ENCODE measurements around the gene CUL7. TPM values are rescaled to one million over a fixed set of nuclear protein-coding genes. Genes with fewer than 3 reads are reported as not detected.
"Not testable (repeated sequence)": the region's sequence is repeated elsewhere in the genome, so short reads cannot be mapped to it uniquely, and the experiment has no call there.

The CUL7 gene
- polyA plus RNA-seq, 1 donor (not counting 4 experiments of a cell fraction or from before 2014, with no cell fraction given), result 8.1 TPM

DNA sequence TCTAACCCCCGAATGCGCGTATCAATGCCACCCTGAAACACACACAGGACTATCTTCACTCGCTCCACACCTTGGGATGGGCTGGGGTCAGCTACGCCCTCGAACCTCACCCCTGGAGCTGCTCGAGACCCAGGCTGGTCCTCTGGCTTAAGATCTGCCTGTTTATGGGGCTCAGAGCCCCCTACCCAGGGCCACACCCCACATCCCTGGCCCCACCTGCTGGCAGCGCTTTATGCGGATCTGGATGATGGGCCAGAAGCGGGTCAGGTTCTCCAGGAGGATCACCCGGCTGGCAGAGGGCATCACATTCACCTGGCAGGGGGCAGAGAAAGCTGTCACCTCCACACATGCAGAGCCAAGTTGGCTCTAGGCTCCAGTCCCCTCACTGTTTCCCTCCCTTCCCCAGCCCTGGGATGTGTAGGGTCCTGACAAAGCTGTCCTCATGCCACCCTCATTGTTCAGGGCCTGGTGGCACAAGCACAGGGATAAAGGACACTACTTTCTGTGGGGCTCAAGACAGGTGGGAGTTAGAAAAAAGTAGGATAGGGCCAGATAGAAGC lies 8.2 kb downstream of the CUL7 start:
- Histone ChIP-seq H3K9me1 (ENCODE audit: control insufficient read depth, extremely low read depth, insufficient read depth, low read length) (no peaks in the 10 kb centered on the region), H3K4me3 (ENCODE audit: control insufficient read depth in 2 of 3, extremely low read depth in 1 of 3, insufficient read depth in 2 of 3, low read depth in 1 of 3, low read length in 3 of 3) (no peak overlapping the region), H3K79me2 (ENCODE audit: control insufficient read depth, insufficient read depth, low read length) (no peaks in the 10 kb centered on the region), H3K9me3 (ENCODE audit: control insufficient read depth, low read depth, low read length) (no peaks in the 10 kb centered on the region), H3K9ac (ENCODE audit: control insufficient read depth, extremely low read depth, insufficient read depth, low read length) (no peak overlapping the region), H4K20me1 (ENCODE audit: control insufficient read depth, extremely low read depth, insufficient read depth, low read length) (no peaks in the 10 kb centered on the region), H3K27ac (ENCODE audit: control insufficient read depth, insufficient read depth, low read length) (no peak overlapping the region), H2AFZ (ENCODE audit: control insufficient read depth, low read length) (no peak overlapping the region), H3K4me2 (ENCODE audit: control insufficient read depth, extremely low read depth, insufficient read depth, low read depth, low read length) (no peak overlapping the region), H3K36me3 (ENCODE audit: control insufficient read depth in 2 of 2, extremely low read depth in 1 of 2, insufficient read depth in 2 of 2, low read length in 2 of 2) (peaks cover 38 to 40% of the 10 kb centered on the region in 2 experiments), H3K4me1 (ENCODE audit: control insufficient read depth, extremely low read depth, insufficient read depth, low read length) (no peaks in the 10 kb centered on the region), H3K27me3 (ENCODE audit: control insufficient read depth, extremely low read depth, insufficient read depth, low read length) (no peaks in the 10 kb centered on the region)
- DNase-seq (ENCODE audit: low read depth, low spot score) (no peak), FAIRE-seq (no peak)
- no peak for TF ChIP-seq CTCF (optimal IDR thresholded peaks at IDR 0.05 in 1 of 3, IDR thresholded peaks at IDR 0.05 in 1 of 3, conservative IDR thresholded peaks at IDR 0.05 in 1 of 3; ENCODE audit: extremely low read depth in 1 of 3, insufficient read depth in 2 of 3, low read length in 3 of 3)
- TF ChIP-seq EZH2 (IDR thresholded peaks at IDR 0.05; ENCODE audit: low read length), result no peak
- dilution Hi-C loops (cut with MboI; ENCODE audit: extremely low pct_ligation_motif_present, low sequenced_read_pairs), result no loop called here

- no peak for DNase-seq (ENCODE audit: low read depth, low spot score)
- no peak for TF ChIP-seq CTCF (optimal IDR thresholded peaks at IDR 0.05 in 1 of 3, IDR thresholded peaks at IDR 0.05 in 1 of 3, conservative IDR thresholded peaks at IDR 0.05 in 1 of 3; ENCODE audit: extremely low read depth in 1 of 3, insufficient read depth in 2 of 3, low read length in 3 of 3)
- no peak for TF ChIP-seq EZH2 (IDR thresholded peaks at IDR 0.05; ENCODE audit: low read length)
- H3K36me3 ChIP-seq (ENCODE audit: control insufficient read depth in 2 of 2, extremely low read depth in 1 of 2, insufficient read depth in 2 of 2, low read length in 2 of 2), result peaks cover 38 to 40% of the 10 kb centered on the region in 2 experiments
- H3K9me1 ChIP-seq (ENCODE audit: control insufficient read depth, extremely low read depth, insufficient read depth, low read length), result no peaks in the 10 kb centered on the region
- no peak overlapping the region for H3K4me3 ChIP-seq (ENCODE audit: control insufficient read depth in 2 of 3, extremely low read depth in 1 of 3, insufficient read depth in 2 of 3, low read depth in 1 of 3, low read length in 3 of 3)
- H3K4me1 ChIP-seq (ENCODE audit: control insufficient read depth, extremely low read depth, insufficient read depth, low read length), result no peaks in the 10 kb centered on the region
- no peak overlapping the region for H3K27ac ChIP-seq (ENCODE audit: control insufficient read depth, insufficient read depth, low read length)
- dilution Hi-C loops (cut with MboI; ENCODE audit: extremely low pct_ligation_motif_present, low sequenced_read_pairs), result no loop called here
- FAIRE-seq, result no peak
- H3K9me3 ChIP-seq (ENCODE audit: control insufficient read depth, low read depth, low read length), result no peaks in the 10 kb centered on the region
- H4K20me1 ChIP-seq (ENCODE audit: control insufficient read depth, extremely low read depth, insufficient read depth, low read length), result no peaks in the 10 kb centered on the region
- H3K4me2 ChIP-seq (ENCODE audit: control insufficient read depth, extremely low read depth, insufficient read depth, low read depth, low read length), result no peak overlapping the region
- H3K27me3 ChIP-seq (ENCODE audit: control insufficient read depth, extremely low read depth, insufficient read depth, low read length), result no peaks in the 10 kb centered on the region
- no peaks in the 10 kb centered on the region for H3K79me2 ChIP-seq (ENCODE audit: control insufficient read depth, insufficient read depth, low read length)
- no peak overlapping the region for H3K9ac ChIP-seq (ENCODE audit: control insufficient read depth, extremely low read depth, insufficient read depth, low read length)
- H2AFZ ChIP-seq (ENCODE audit: control insufficient read depth, low read length), result no peak overlapping the region
These were observed 10.3 kb downstream of the CUL7 start for GRCh38 chr6:43043310-43043709.

GRCh38 chr6:43041475-43041874 lies 12.2 kb downstream of the CUL7 start:
- H3K9me3 ChIP-seq (ENCODE audit: control insufficient read depth, low read depth, low read length); H3K4me1 ChIP-seq (ENCODE audit: control insufficient read depth, extremely low read depth, insufficient read depth, low read length); dilution Hi-C loops (cut with MboI; ENCODE audit: extremely low pct_ligation_motif_present, low sequenced_read_pairs); H3K9ac ChIP-seq (ENCODE audit: control insufficient read depth, extremely low read depth, insufficient read depth, low read length); FAIRE-seq; DNase-seq (ENCODE audit: low read depth, low spot score); H3K9me1 ChIP-seq (ENCODE audit: control insufficient read depth, extremely low read depth, insufficient read depth, low read length); H3K4me2 ChIP-seq (ENCODE audit: control insufficient read depth, extremely low read depth, insufficient read depth, low read depth, low read length); H3K79me2 ChIP-seq (ENCODE audit: control insufficient read depth, insufficient read depth, low read length); H2AFZ ChIP-seq (ENCODE audit: control insufficient read depth, low read length); H3K27me3 ChIP-seq (ENCODE audit: control insufficient read depth, extremely low read depth, insufficient read depth, low read length); H3K4me3 ChIP-seq (ENCODE audit: control insufficient read depth in 2 of 3, extremely low read depth in 1 of 3, insufficient read depth in 2 of 3, low read depth in 1 of 3, low read length in 3 of 3); H4K20me1 ChIP-seq (ENCODE audit: control insufficient read depth, extremely low read depth, insufficient read depth, low read length); H3K27ac ChIP-seq (ENCODE audit: control insufficient read depth, insufficient read depth, low read length): not testable (repeated sequence)
- peaks cover 34 to 41% of the 10 kb centered on the region in 2 experiments for H3K36me3 ChIP-seq (ENCODE audit: control insufficient read depth in 2 of 2, extremely low read depth in 1 of 2, insufficient read depth in 2 of 2, low read length in 2 of 2)

Measured in keratinocyte (primary cell).